Measurements from ENCODE around the gene INO80D.
"Not testable (repeated sequence)": the region's sequence is repeated elsewhere in the genome, so short reads cannot be mapped to it uniquely, and the experiment has no call there.

The INO80D gene

GRCh38 chr2:206105038-206105437 lies 19.1 kb upstream of the INO80D start:
- no peak for DNase-seq (ENCODE audit: low read depth in 1 of 2, low spot score in 1 of 2)
- Histone ChIP-seq H3K27me3 (ENCODE audit: insufficient read depth, poor library complexity, severe bottlenecking) (no peaks in the 10 kb centered on the region), H3K27ac (replicated peaks) (no peak overlapping the region), H3K4me3 (replicated peaks; ENCODE audit: insufficient read depth, low read length) (no peak overlapping the region)
- TF ChIP-seq REST (IDR thresholded peaks at IDR 0.05; ENCODE audit: insufficient replicate concordance, low read depth) (no peak), POLR2AphosphoS5 (IDR thresholded peaks at IDR 0.05; ENCODE audit: low read depth) (no peak), CTCF (IDR thresholded peaks at IDR 0.05; ENCODE audit: insufficient read depth, low read length) (no peak), SPI1 (IDR thresholded peaks at IDR 0.05; ENCODE audit: borderline replicate concordance, low read depth) (no peak), GABPA (IDR thresholded peaks at IDR 0.05; ENCODE audit: low read depth) (no peak)

- TF ChIP-seq SPI1 (IDR thresholded peaks at IDR 0.05; ENCODE audit: borderline replicate concordance, low read depth) (peak; percentile 33; the same call in 1 of the 2 replicates), GABPA (IDR thresholded peaks at IDR 0.05; ENCODE audit: low read depth) (peak; percentile 38; the same call in 1 of the 2 replicates), POLR2AphosphoS5 (IDR thresholded peaks at IDR 0.05; ENCODE audit: low read depth) (peak; percentile 84), REST (IDR thresholded peaks at IDR 0.05; ENCODE audit: insufficient replicate concordance, low read depth) (peak; percentile 26)
- H3K27ac ChIP-seq (replicated peaks), result peak overlapping the region; percentile 89
- peak; percentile 66 to 98 for DNase-seq (ENCODE audit: low read depth in 1 of 2, low spot score in 1 of 2)
- H3K4me3 ChIP-seq (replicated peaks; ENCODE audit: insufficient read depth, low read length); H3K27me3 ChIP-seq (ENCODE audit: insufficient read depth, poor library complexity, severe bottlenecking): not testable (repeated sequence)
These were observed 12.9 kb upstream of the INO80D start for GRCh38 chr2:206098872-206099271.

GRCh38 chr2:206098471-206098870 lies 12.5 kb upstream of the INO80D start:
- no peaks in the 10 kb centered on the region for H3K27me3 ChIP-seq (ENCODE audit: insufficient read depth, poor library complexity, severe bottlenecking)
- DNase-seq (ENCODE audit: low read depth in 1 of 2, low spot score in 1 of 2), result peak in 1 of 2 experiments; percentile 59
- no peak overlapping the region for H3K4me3 ChIP-seq (replicated peaks; ENCODE audit: insufficient read depth, low read length)
- TF ChIP-seq REST (IDR thresholded peaks at IDR 0.05; ENCODE audit: insufficient replicate concordance, low read depth), result no peak
- no peak for TF ChIP-seq GABPA (IDR thresholded peaks at IDR 0.05; ENCODE audit: low read depth)
- TF ChIP-seq CTCF (IDR thresholded peaks at IDR 0.05; ENCODE audit: insufficient read depth, low read length), result no peak
- TF ChIP-seq POLR2AphosphoS5 (IDR thresholded peaks at IDR 0.05; ENCODE audit: low read depth), result no peak
- TF ChIP-seq SPI1 (IDR thresholded peaks at IDR 0.05; ENCODE audit: borderline replicate concordance, low read depth), result no peak
- peak overlapping the region; percentile 89 for H3K27ac ChIP-seq (replicated peaks)
